NCI-H69 (cell line): Measurements from ENCODE around the gene FSTL1.

Experiments used
- DNase-seq: peaks from one replicate; lab custom pipeline; 2025; lab: John Stamatoyannopoulos, UW

Gene FSTL1

GRCh38 chr3:120353463-120353862, 97.3 kb downstream of the FSTL1 start:
- no peak for DNase-seq

GRCh38 chr3:120352017-120352416, 98.8 kb downstream of the FSTL1 start:
- DNase-seq, result no peak

- peak; percentile 6 for DNase-seq
Measured at GRCh38 chr3:120350401-120350941, 100.3 kb downstream of the FSTL1 start.

- DNase-seq, result no peak
Measured at GRCh38 chr3:120349855-120350125, 101.0 kb downstream of the FSTL1 start.

GRCh38 chr3:120348991-120349854, 101.6 kb downstream of the FSTL1 start, which contains the start of gene LRRC58:
Gene LRRC58, minus strand, starts transcription at chr3:120349354. Its CDS starts 111 bp downstream, at chr3:120349243.
- DNase-seq, result peak; percentile 94

- peak; percentile 75 for DNase-seq
Measured at GRCh38 chr3:120348065-120348990, 102.5 kb downstream of the FSTL1 start.

- DNase-seq, result no peak
Measured at GRCh38 chr3:120344349-120344748, 106.4 kb downstream of the FSTL1 start.
